IPS-20b (cell line): ENCODE measurements around the gene CTSF.

ENCODE experiments used
- H3K27ac ChIP-seq: one replicate; pipeline ENCODE4 v1.5.1; 2013; ENCODE audit warnings: low read length
- H3K27me3 ChIP-seq: 2 replicates; pipeline ENCODE4 v1.6.1; 2013; ENCODE audit warnings: mild to moderate bottlenecking, low read length, inconsistent platforms; ENCODE audit not compliant: insufficient read depth
- H3K36me3 ChIP-seq: 2 replicates; pipeline ENCODE4 v1.6.1; 2013; ENCODE audit warnings: low read depth, mild to moderate bottlenecking, inconsistent platforms, low read length, moderate library complexity; ENCODE audit not compliant: insufficient read depth
- H3K4me1 ChIP-seq: 2 replicates; pipeline ENCODE4 v1.6.1; 2013; ENCODE audit warnings: mild to moderate bottlenecking, control low read depth, inconsistent platforms, low read length, moderate library complexity; ENCODE audit not compliant: insufficient read depth
- H3K4me3 ChIP-seq: 2 replicates; pipeline ENCODE4 v1.5.1; 2013; ENCODE audit warnings: mild to moderate bottlenecking, low read length, inconsistent platforms
- H3K9ac ChIP-seq: 2 replicates; pipeline ENCODE4 v1.6.1; 2013; ENCODE audit warnings: low read depth, mild to moderate bottlenecking, inconsistent platforms, low read length, moderate library complexity
- H3K9me3 ChIP-seq: 2 replicates; pipeline ENCODE4 v1.6.1; 2013; ENCODE audit warnings: mild to moderate bottlenecking, low read depth, low read length, inconsistent platforms; ENCODE audit not compliant: insufficient read depth

The CTSF gene

DNA sequence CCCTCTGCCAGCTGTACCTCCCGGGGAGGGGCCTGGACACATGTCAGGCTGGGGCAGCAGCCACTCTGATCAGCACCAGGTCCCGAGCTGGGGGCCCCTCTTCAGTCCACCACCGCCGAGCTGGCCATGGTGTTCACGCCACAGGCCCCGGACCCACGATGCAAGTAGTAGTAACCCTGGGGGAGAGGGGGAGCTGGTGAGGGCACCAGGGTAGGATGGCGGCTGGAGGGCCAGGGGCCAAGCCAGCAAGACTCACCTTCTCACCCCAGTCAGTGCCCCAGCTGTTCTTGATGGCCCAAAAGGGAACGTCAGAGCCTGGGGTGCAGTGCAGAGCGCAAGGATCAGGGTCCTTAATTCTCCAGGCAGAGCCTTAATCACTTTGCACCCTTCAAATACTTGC is 4.6 kb downstream of the CTSF start:
- Histone ChIP-seq H3K9me3 (no peaks in the 10 kb centered on the region), H3K9ac (no peak overlapping the region), H3K4me3 (no peak overlapping the region), H3K27me3 (no peaks in the 10 kb centered on the region), H3K36me3 (peaks cover 37% of the 10 kb centered on the region), H3K27ac (no peak overlapping the region), H3K4me1 (no peaks in the 10 kb centered on the region)

DNA sequence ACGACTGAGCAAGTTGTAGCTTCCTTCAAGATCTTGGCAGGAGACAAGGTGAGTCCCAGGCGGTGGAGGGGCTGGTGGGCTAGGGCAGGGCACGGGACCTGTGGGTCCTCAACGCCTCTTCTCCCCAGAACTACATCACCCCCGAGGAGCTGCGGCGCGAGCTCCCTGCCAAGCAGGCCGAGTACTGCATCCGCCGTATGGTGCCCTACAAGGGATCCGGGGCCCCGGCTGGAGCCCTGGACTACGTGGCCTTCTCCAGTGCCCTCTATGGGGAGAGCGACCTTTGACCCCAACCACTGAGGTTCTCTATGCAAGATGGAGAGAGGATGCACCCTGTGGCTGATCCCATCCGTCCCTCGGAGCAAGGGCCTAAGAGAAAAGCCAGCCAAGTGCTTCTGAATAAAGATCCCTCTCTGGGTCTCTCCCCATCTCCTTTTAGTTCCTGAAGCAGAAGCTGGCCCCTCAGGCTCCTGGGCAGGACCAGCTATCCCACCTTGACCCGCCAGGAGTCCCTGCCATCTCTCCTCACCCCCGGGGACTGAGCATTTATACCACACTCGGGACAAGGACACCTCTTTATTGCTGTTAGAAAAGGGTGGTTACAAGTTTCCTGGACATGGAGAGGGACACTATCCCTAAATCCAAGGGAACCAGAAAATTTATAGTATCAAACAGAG is 5.4 kb downstream of the CTSF start:
- no peaks in the 10 kb centered on the region for H3K27me3 ChIP-seq
- peaks cover 45% of the 10 kb centered on the region for H3K36me3 ChIP-seq
- H3K9ac ChIP-seq, result no peak overlapping the region
- H3K9me3 ChIP-seq, result no peaks in the 10 kb centered on the region
- no peaks in the 10 kb centered on the region for H3K4me1 ChIP-seq
- H3K4me3 ChIP-seq, result no peak overlapping the region
- H3K27ac ChIP-seq, result no peak overlapping the region

DNA sequence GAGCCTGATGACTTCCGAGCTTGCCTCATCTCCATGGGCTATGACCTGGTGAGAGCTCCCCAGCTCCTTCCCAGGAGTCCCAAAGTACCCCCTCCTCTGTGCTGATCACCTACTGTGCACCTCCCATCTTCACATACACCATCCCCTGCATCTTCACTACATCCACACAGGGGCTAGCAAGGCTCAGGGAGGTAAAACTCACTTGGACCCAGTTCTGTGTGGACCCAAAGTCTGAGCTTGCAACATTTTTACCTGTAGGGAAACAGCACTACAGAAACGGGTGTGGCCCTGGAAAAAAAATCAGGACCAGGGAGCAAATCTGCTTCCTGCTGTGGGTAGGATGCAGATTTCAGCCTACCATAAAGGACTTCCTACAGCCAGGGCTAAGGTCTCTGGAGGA is 6.1 kb downstream of the CTSF start:
- Histone ChIP-seq H3K36me3 (peaks cover 53% of the 10 kb centered on the region), H3K9ac (no peak overlapping the region), H3K27me3 (no peaks in the 10 kb centered on the region), H3K4me1 (no peaks in the 10 kb centered on the region), H3K4me3 (no peak overlapping the region), H3K27ac (no peak overlapping the region), H3K9me3 (no peaks in the 10 kb centered on the region)

DNA sequence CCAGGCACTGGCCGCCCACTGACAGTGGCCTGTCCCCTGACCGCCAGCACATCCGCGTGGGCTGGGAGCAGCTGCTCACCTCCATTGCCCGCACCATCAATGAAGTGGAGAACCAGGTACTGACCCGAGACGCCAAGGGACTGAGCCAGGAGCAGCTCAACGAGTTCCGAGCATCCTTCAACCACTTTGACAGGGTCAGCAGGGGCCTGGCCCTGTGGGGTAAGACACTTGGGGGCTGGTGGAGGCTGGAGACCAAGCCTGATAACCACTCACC is 6.5 kb downstream of the CTSF start:
- Histone ChIP-seq H3K27me3 (no peaks in the 10 kb centered on the region), H3K36me3 (peaks cover 55% of the 10 kb centered on the region)

DNA sequence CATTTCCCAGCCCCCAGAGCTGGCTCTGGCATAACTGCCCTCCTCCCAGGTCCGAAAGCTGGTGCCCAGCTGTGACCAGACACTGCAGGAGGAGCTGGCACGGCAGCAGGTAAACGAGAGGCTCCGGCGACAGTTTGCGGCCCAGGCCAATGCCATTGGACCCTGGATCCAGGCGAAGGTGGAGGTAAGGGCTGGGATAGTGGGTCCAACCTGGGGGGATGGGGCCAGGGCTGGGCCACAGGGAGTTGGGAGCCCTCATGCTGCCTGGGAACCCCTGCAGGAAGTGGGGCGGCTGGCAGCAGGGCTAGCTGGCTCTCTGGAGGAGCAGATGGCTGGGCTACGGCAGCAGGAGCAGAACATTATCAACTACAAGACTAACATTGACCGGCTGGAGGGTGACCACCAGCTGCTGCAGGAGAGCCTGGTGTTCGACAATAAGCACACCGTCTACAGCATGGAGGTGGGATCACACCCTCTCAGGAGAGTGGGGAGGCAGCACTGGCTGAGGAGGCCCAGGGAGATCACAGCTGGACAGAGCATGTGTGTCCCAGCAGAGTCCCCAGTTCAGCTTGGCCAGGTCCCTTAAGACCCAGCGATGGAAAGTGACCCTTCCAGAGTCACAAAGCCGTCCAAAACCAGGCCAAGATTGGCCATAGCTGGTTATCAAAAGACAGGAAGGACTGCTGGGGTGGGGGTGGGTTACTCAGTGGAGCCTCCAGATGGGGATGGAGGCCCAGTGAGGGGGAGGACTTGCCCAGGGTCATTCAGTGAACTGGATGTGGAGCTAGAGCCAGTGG is 7.0 kb downstream of the CTSF start:
- H3K27me3 ChIP-seq, result no peaks in the 10 kb centered on the region
- H3K4me1 ChIP-seq, result no peaks in the 10 kb centered on the region
- no peak overlapping the region for H3K27ac ChIP-seq
- H3K4me3 ChIP-seq, result no peak overlapping the region
- no peak overlapping the region for H3K9ac ChIP-seq
- H3K36me3 ChIP-seq, result peaks cover 55% of the 10 kb centered on the region
- H3K9me3 ChIP-seq, result no peaks in the 10 kb centered on the region

More for the DNA sequence above, 6.5 kb downstream of the CTSF start:
- H3K9me3 ChIP-seq, result no peaks in the 10 kb centered on the region
- no peaks in the 10 kb centered on the region for H3K4me1 ChIP-seq
- no peak overlapping the region for H3K4me3 ChIP-seq
- H3K27ac ChIP-seq, result no peak overlapping the region
- H3K9ac ChIP-seq, result no peak overlapping the region

DNA sequence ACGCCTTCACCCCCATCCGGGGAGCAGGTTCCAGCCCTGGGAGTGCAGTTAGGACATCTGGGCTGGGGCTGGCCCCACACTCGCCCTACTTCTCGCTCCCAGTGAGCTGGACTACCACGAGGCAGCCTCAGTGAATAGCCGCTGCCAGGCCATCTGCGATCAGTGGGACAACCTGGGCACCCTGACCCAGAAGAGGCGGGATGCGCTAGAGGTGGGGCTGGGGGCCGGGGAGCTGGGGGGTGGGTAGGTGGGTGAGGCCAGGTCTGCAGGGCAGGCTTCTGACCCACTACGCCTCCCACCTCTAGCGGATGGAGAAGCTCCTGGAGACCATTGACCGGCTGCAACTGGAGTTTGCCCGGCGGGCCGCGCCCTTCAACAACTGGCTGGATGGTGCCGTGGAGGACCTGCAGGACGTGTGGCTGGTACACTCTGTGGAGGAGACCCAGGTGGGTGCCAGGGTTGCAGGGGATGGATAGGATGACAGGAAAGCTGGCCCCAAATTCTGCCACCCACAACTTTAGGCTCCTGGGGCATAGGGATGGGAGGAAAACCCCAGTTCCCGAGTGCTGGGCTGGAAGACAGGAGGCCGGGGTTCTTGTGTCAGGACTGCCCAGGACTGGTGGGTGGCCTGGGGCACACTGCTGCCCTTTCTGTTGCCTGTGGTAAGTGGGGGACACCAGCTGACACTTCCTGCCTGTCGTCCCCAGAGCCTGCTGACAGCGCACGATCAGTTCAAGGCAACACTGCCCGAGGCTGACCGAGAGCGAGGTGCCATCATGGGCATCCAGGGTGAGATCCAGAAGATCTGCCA is 8.3 kb downstream of the CTSF start:
- H3K27me3 ChIP-seq, result no peaks in the 10 kb centered on the region
- H3K4me3 ChIP-seq, result no peak overlapping the region
- H3K36me3 ChIP-seq, result peaks cover 67% of the 10 kb centered on the region
- no peaks in the 10 kb centered on the region for H3K4me1 ChIP-seq
- H3K27ac ChIP-seq, result no peak overlapping the region
- no peaks in the 10 kb centered on the region for H3K9me3 ChIP-seq
- no peak overlapping the region for H3K9ac ChIP-seq

DNA sequence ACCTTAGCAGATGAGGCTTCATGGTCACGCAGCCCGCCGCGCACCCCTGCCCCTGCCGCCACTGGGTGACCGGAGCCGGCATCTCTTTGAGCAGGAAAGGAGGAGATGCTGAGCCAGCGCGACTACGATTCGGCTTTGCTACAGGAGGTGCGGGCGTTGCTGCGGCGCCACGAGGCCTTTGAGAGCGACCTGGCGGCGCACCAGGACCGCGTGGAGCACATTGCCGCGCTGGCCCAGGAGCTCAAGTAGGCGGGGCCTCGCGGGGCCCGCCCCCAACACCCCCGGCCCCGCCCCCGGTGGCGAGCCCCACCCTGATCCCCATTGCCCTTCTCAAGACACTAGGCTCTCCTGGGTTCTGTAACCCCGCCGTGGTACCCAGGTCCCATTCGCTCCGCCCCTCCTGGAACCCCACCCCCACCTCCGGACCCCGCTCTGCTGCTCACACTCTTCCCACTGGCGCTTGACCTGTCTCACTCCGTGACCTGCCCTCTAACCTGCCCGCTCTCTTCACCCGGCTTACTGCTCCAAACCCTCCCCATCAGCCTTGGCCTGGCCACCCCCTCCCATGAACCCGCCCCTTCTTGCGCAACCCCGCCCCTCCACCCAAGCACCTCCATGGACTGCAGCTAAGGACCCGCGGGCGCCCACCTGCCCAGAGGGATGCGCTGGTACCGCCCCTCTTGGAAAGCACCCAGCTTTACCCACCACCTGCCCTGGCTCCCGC is 9.1 kb downstream of the CTSF start:
- no peak overlapping the region for H3K27ac ChIP-seq
- no peak overlapping the region for H3K9ac ChIP-seq
- no peaks in the 10 kb centered on the region for H3K27me3 ChIP-seq
- H3K4me3 ChIP-seq, result no peak overlapping the region
- peaks cover 67% of the 10 kb centered on the region for H3K36me3 ChIP-seq
- H3K4me1 ChIP-seq, result no peaks in the 10 kb centered on the region
- H3K9me3 ChIP-seq, result no peaks in the 10 kb centered on the region

DNA sequence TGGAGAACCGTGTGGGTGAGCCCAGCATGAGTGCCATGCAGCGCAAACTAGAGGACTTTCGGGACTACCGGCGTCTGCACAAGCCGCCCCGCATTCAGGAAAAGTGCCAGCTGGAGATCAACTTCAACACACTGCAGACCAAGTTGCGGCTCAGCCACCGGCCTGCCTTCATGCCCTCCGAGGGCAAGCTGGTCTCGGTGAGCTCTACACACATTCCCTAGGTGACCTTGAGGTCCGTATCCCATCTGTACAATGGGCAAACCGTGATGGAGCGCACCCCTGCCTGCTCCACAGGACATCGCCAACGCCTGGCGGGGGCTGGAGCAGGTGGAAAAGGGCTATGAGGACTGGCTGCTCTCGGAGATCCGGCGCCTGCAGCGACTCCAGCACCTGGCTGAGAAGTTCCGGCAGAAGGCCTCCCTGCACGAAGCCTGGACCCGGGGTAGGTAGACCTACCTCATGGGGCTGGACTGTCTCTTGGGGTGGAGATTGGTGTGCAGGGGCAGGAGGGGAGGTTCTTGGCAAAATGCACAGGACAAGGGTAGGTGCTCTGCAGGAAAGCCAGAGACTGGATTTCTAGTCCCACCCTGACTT is 10.6 kb downstream of the CTSF start:
- no peaks in the 10 kb centered on the region for H3K9me3 ChIP-seq
- no peak overlapping the region for H3K4me3 ChIP-seq
- H3K4me1 ChIP-seq, result no peaks in the 10 kb centered on the region
- no peak overlapping the region for H3K27ac ChIP-seq
- H3K36me3 ChIP-seq, result peaks cover 61% of the 10 kb centered on the region
- no peaks in the 10 kb centered on the region for H3K27me3 ChIP-seq
- no peak overlapping the region for H3K9ac ChIP-seq

DNA sequence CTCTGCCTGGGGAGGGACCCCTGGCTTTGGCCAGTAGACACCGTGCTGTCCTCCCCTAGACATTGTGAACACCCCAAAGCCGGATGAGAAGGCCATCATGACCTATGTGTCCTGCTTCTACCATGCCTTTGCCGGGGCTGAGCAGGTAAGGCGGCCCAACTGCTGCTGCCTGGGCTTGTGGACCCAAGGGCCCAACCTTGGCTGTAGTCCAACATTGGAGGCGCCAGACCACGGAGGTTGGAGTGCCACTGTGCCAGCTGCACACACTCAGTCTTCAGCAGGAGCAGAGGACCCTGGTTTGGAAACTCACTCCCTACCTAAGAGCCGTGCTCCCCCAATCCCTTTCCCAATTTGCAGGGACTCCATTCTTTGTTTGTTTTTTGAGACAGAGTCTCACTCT is 12.3 kb downstream of the CTSF start:
- H3K9me3 ChIP-seq, result no peaks in the 10 kb centered on the region
- no peak overlapping the region for H3K27ac ChIP-seq
- H3K4me1 ChIP-seq, result no peaks in the 10 kb centered on the region
- no peaks in the 10 kb centered on the region for H3K27me3 ChIP-seq
- no peak overlapping the region for H3K4me3 ChIP-seq
- no peak overlapping the region for H3K9ac ChIP-seq
- H3K36me3 ChIP-seq, result peaks cover 43% of the 10 kb centered on the region

DNA sequence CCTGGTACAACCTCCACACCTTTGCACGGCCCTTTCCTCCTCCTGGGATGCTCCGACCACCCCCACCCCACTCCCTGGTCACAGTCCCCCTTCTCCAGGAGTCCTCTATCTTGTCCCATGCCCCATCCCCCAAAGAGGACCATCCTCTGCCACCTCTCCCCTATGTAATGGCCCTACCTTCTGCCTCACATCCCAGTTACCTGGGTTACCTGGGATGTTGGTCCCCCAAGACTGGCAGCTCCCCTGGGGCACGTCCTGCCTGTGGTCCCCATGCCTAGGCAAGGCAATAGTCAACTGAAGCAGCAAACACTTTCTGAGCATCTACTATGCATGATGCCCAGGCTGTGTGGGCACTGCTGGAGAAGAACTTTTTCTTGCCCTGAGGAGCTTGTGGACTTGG is 13.0 kb downstream of the CTSF start:
- Histone ChIP-seq H3K9ac (no peak overlapping the region), H3K4me1 (no peaks in the 10 kb centered on the region), H3K4me3 (no peak overlapping the region), H3K27ac (no peak overlapping the region), H3K9me3 (no peaks in the 10 kb centered on the region), H3K27me3 (no peaks in the 10 kb centered on the region), H3K36me3 (peaks cover 37% of the 10 kb centered on the region)

DNA sequence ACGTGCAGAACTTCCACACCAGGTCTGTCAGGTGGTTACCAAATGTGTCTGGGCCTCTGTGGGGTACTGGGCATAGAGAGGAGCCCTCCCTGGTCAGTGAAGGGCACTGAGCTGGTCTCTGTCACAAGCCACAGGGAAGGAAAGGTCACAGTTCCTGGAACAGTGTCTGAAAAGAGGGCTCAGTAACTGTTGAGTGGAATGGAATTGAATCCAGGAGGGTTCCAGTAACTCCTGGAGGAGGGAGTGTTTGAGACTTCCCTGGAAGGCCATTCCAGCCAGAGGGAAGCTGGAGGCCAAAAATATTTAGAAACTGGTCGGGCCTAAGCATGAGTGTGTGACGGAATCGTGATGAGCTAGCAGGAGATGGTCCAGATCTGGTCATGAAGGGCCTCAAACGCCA is 13.8 kb downstream of the CTSF start:
- Histone ChIP-seq H3K9ac (no peak overlapping the region), H3K9me3 (no peaks in the 10 kb centered on the region), H3K36me3 (peaks cover 33% of the 10 kb centered on the region)

More for the DNA sequence above, 13.8 kb downstream of the CTSF start:
- Histone ChIP-seq H3K27me3 (no peaks in the 10 kb centered on the region), H3K27ac (no peak overlapping the region), H3K4me3 (no peak overlapping the region), H3K4me1 (no peaks in the 10 kb centered on the region)
